GM10266 (cell line): ENCODE results near the gene PACSIN2.

Experiments
- DNase-seq: peaks from one replicate; pipeline ENCODE4 v3.0.0; 2012; ENCODE audit errors: extremely low spot score
- TF ChIP-seq, protein P1 (sequence below): IDR thresholded peaks from 2 replicates; pipeline ENCODE4 v1.5.1; 2012; ENCODE audit warnings: mild to moderate bottlenecking, low read depth; ENCODE audit not compliant: control insufficient read depth, insufficient read depth; ENCODE audit errors: missing control alignments

The PACSIN2 gene

DNA sequence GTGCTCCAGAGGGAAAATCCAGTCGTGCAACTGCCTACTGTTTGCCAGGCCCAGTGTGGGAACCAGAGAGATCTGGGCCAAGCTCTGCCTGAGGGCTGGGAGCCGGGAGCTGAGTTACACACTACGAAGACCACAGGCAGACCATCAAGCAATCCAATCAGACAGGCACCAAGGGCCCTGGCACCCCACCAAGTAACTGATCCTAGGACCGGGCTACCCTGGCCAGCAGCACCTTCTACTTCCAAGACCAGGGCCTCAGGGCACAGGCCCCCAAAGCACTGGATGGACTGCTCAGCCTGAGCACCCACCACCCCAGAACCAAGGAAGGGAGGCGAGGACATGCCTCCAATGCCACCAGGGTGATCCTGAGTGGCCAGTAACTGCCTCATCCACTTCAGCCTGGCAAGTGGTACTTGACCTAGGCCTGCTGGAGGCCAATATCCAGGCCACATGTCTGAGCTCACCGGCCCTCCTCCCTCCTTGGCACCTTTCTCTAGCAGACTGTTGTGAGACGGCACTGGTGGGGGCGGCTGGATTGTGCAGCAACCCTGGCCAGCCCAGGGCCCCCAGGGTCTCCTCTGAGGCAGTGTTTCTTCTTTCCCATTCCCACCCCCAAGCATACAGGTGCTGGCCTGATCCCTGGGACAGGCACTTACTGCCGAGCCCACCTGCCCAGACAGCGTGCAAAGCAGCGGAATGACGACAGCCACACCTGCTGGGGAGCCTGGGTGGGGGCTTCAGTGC is 137.2 kb downstream of the PACSIN2 start:
- no peak for DNase-seq
- TF ChIP-seq, protein P1, sequence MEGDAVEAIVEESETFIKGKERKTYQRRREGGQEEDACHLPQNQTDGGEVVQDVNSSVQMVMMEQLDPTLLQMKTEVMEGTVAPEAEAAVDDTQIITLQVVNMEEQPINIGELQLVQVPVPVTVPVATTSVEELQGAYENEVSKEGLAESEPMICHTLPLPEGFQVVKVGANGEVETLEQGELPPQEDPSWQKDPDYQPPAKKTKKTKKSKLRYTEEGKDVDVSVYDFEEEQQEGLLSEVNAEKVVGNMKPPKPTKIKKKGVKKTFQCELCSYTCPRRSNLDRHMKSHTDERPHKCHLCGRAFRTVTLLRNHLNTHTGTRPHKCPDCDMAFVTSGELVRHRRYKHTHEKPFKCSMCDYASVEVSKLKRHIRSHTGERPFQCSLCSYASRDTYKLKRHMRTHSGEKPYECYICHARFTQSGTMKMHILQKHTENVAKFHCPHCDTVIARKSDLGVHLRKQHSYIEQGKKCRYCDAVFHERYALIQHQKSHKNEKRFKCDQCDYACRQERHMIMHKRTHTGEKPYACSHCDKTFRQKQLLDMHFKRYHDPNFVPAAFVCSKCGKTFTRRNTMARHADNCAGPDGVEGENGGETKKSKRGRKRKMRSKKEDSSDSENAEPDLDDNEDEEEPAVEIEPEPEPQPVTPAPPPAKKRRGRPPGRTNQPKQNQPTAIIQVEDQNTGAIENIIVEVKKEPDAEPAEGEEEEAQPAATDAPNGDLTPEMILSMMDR: no peak

DNA sequence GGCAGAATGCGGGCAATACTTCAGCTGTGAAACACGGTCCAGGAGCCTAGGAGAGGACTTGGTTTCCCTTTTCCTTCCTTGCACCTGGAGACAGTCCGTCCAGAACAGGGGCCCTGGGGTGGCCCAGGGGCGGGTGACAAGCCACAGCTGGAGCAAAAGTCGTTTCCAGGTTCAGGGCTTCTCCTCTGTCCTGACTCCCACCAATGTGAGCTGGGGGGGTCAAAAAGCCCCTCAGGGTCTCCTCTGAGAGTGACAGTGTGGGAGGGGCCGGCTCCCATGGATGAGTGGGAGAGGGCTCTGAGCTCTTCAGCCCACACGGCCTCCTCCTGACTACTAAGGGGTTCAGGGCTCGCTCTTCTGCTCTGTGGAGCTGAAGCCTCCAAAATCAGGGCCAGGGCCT is 137.8 kb downstream of the PACSIN2 start:
- no peak for DNase-seq
- TF ChIP-seq, protein P1: no peak

DNA sequence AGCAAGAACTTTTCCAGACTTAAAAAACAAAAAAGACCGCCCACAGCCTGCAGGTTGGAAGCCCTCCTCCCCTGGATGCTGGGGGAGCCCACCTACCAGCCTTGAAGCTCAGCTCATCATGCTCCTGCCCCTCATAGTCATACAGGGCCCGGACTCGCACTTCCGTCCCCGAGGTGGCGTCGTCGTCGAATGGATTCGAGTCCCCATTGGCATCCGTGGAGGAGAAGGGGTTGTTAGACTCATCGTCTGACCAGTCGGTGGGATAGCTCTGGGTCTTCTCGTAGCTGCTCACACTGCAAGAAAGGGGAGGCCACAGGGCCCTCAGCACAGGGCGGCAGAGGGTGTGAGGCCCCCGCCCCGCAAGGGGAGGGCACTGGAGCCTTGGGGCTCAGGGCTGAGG is 138.9 kb downstream of the PACSIN2 start:
- no peak for DNase-seq

DNA sequence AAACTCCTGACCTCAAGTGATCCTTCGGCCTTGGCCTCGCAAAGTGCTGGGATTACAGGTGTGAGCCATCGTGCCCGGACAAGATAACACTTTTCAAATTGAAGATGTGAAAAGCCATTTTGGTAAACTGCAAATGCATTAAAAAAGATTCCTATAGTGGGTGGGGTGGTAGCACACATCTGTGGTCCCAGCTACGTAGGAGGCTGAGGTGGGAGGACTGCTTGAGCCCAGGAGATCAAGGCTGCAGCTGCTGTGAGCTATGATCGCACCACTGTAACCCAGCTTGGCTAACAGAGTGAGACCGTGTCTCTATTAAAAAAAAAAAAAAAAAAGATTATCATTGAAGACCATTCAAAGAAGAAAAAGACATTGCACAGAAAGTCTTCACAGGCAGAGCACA is 140.9 kb downstream of the PACSIN2 start:
- DNase-seq: no peak
- TF ChIP-seq, protein P1: no peak

More for the DNA sequence above, 138.9 kb downstream of the PACSIN2 start:
- TF ChIP-seq, protein P1: no peak

DNA sequence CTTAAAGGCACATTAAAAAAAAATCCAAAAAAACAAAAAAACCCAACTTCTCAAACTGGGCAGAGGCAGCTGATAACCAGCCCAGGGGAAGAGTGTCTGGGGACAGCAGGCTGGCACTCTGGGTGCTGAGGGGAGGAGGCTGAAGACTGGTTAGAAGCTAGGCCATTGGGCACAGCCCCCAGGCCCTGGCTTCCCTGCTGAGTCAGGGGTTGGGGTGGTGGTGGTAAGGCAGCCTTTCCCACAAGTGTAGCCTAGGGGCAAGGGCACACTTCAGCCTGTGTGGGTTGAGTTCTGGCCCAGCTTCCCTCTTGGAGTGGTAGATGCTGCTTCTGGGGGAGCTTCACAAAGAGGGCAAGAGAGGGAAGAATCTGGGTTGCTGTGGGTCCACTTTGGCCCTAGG is 141.6 kb downstream of the PACSIN2 start:
- TF ChIP-seq, protein P1: no peak
- no peak for DNase-seq

DNA sequence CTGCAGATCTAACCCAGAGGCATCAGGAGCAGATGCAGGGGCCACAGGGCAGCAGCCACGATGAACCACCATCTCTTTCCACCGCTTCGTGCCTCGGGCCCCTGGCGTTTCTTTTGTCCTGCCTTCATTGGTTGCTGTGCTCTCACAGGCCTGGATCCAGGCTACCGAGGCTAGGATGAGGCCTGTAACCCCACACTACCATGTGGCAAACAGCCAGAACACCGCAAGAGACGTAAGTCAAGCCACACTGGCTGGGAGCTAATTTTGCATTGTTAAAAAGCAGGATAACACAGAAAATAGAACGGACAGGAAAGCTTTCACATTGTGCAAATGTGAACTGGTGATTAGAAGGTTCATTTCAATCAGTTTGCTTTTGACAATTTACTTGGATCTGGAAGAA is 142.1 kb downstream of the PACSIN2 start:
- TF ChIP-seq, protein P1: no peak
- DNase-seq: no peak

DNA sequence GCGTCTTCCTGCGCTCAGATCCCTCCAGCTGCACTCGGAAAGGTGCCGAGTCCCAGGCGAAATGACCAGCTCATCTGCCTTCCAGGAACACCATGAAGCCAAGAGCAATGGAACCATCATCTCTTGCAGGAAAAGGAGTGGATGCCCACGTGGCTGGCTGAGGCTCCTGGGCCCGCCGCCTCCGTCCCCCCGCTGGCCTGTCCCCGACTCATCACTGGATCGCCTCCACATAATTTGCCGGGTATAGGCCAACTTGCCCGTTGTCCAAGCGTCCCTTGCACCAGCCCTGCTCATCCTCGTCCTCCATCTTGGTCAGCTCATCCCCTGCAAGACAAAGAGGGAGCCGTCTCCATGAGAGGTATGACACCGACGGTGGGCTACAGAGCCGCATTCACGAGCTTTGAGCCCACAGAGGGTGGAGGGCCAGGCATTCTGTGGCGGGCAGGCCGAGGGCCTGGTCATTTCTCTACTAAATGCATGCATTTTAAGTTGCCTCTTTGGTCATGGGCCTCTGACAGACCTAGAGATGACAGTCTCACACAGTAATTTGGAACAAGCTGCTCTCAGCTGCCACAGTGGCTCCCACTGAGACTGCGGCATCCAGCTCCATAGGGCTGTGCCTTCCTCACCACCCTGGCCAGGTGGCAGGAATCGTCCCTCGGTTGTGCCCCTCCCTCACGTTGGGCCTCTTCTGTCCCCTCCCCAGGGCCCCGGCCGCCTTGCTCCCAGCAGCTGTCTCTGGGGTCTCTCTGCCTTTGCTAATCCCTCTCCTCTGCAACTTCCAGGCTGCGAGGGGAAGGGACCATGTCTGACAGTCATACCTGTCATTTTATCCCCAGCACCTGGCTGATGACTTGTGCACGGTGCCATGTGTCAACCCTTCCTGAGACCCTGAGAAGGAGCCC is 143.6 kb downstream of the PACSIN2 start:
- no peak for DNase-seq
- TF ChIP-seq, protein P1: no peak
